Naive B cell (primary cell): ENCODE data around the gene DENND1B. TPM values are rescaled to one million over a fixed set of nuclear protein-coding genes. Genes with fewer than 3 reads are reported as not detected.

Experiments used
- ATAC-seq, 2 donors: fragments of 150-1000 bp; cut with Tn5 transposase; 2 replicates each; pipeline ENCODE4 v1.10.0; 2021; ENCODE audit warnings: low read depth in 2 of 2, mild to moderate bottlenecking in 2 of 2, moderate library complexity in 2 of 2
- DNase-seq: peaks from one replicate; pipeline ENCODE4 v3.0.0; 2022
- H3K27ac Mint-ChIP-seq, 6 donors: one replicate each; pipeline ENCODE4 v1.8.0; 2020 to 2022; ENCODE audit warnings: mild to moderate bottlenecking in 6 of 6, mixed read lengths in 6 of 6, moderate library complexity in 5 of 6, inconsistent platforms in 2 of 6
- H3K27me3 Mint-ChIP-seq, 3 donors: one replicate each; pipeline ENCODE4 v1.8.0; 2021 to 2022; ENCODE audit warnings: mixed read lengths in 3 of 3, mild to moderate bottlenecking in 1 of 3
- H3K36me3 Mint-ChIP-seq, 2 donors: one replicate each; pipeline ENCODE4 v1.8.0; 2020 to 2022; ENCODE audit warnings: mixed read lengths in 2 of 2, inconsistent platforms in 1 of 2, mild to moderate bottlenecking in 1 of 2
- H3K4me1 Mint-ChIP-seq, 3 donors: one replicate each; pipeline ENCODE4 v1.8.0; 2020 to 2022; ENCODE audit warnings: mixed read lengths in 3 of 3, inconsistent platforms in 1 of 3, mild to moderate bottlenecking in 1 of 3, moderate library complexity in 1 of 3
- H3K4me3 Mint-ChIP-seq, 8 donors: one replicate each; pipeline ENCODE4 v1.8.0; 2020 to 2022; ENCODE audit warnings: mild to moderate bottlenecking in 8 of 8, mixed read lengths in 8 of 8, moderate library complexity in 8 of 8, inconsistent platforms in 2 of 8
- H3K9me3 Mint-ChIP-seq, 7 donors: one replicate each; pipeline ENCODE4 v1.8.0; 2020 to 2022; ENCODE audit warnings: mixed read lengths in 7 of 7, mild to moderate bottlenecking in 5 of 7, inconsistent platforms in 2 of 7, moderate library complexity in 1 of 7
- polyA plus RNA-seq, 6 donors: library from polyadenylated mRNA; unstranded; fragments of 300-500 nt; fragmentation: Illumina TruSeq; gene quantifications; one replicate each; pipeline ENCODE4 v1.2.3, GENCODE V29; 2021; ENCODE audit warnings: low read depth in 6 of 6

Gene DENND1B
- polyA plus RNA-seq, 6 donors from 2014 or later = 3.3 to 6.2 (median 5.4) TPM

DNA sequence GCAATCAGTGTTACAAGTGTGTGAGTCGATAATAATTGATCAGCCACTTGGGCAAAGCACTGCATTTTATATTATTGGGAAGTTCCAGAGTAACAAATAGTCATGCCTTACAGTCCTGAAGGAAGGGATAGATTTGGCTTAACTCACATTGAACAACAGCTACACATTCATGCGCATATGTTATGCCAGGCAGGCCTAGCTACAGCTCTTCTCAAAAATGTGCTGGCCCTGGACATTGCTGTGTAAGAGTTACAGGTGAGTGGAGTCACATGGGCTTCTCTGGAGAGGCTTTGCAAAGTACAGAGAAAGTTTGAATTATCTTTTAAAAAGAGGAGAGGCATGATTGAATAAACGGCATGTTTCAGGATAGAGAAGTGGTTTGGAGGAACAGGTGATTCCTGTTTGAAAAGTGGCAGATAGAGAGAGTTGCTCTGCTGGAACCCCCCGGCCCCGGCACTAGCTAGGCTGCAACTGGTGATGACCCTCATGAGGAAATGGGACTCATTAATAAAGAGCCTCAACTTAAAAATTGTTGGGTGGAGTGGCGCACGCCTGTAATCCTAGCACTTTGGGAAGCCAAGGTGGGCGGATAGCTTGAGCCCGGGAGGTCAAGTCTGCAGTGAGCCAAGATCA lies 306.6 kb downstream of the DENND1B start:
- peaks cover 0 to 10% (median 0%) of the 10 kb centered on the region in 3 donors for H3K27me3 Mint-ChIP-seq
- no peak for DNase-seq
- no peaks in the 10 kb centered on the region for H3K9me3 Mint-ChIP-seq
- no peak overlapping the region for H3K4me3 Mint-ChIP-seq
- H3K4me1 Mint-ChIP-seq = peaks cover 5 to 7% (median 6%) of the 10 kb centered on the region in 3 donors
- ATAC-seq = no peak
- H3K36me3 Mint-ChIP-seq = no peaks in the 10 kb centered on the region
- no peak overlapping the region for H3K27ac Mint-ChIP-seq

DNA sequence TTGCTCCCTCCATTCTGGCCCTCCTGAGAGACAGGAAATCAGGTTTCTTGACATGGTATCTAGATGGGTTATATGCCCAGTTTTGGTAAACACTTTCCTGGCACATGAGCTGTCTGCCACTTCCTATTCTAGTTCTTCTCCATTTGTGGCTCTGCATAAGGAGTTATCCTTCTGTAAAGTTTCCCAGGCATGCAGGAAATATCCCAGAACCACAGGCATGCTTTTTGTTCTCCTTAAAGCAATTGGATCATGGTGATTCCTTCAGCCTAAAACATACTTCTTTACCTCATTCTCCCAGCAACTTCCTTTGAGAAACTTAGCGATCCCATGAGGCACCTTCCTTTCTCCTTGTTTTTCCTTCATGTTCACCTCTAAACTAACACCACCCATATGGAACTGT lies 307.4 kb downstream of the DENND1B start:
- Mint-ChIP-seq H3K4me3 (no peak overlapping the region), H3K4me1 (peaks cover 5 to 7% (median 6%) of the 10 kb centered on the region in 3 donors), H3K27me3 (peaks cover 0 to 10% (median 0%) of the 10 kb centered on the region in 3 donors), H3K9me3 (no peaks in the 10 kb centered on the region), H3K27ac (no peak overlapping the region), H3K36me3 (no peaks in the 10 kb centered on the region)
- DNase-seq = no peak
- ATAC-seq = no peak

DNA sequence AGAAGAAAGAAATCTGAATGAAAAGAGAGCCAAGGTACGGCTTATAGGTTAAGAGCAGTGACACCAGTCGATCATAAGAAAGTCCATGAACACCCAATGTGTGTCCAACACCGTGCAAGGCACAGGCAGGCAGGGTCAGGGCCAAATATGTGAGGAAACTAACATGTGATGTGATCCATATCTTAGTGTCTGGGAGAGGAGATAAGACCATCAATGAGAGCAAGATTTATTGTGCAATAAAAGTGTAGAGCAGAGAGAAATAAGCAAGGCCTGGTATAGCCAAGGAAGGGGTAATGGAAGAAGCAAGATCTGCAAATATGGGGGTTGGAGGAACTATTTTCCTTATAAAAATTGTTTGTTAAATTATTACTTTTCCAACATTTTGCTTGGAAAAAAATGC lies 308.5 kb downstream of the DENND1B start:
- Mint-ChIP-seq H3K4me1 (peaks cover 5 to 7% (median 6%) of the 10 kb centered on the region in 3 donors), H3K27ac (no peak overlapping the region), H3K9me3 (no peaks in the 10 kb centered on the region), H3K4me3 (no peak overlapping the region), H3K36me3 (no peaks in the 10 kb centered on the region), H3K27me3 (peaks cover 0 to 10% (median 0%) of the 10 kb centered on the region in 3 donors)
- no peak for ATAC-seq
- DNase-seq = no peak

DNA sequence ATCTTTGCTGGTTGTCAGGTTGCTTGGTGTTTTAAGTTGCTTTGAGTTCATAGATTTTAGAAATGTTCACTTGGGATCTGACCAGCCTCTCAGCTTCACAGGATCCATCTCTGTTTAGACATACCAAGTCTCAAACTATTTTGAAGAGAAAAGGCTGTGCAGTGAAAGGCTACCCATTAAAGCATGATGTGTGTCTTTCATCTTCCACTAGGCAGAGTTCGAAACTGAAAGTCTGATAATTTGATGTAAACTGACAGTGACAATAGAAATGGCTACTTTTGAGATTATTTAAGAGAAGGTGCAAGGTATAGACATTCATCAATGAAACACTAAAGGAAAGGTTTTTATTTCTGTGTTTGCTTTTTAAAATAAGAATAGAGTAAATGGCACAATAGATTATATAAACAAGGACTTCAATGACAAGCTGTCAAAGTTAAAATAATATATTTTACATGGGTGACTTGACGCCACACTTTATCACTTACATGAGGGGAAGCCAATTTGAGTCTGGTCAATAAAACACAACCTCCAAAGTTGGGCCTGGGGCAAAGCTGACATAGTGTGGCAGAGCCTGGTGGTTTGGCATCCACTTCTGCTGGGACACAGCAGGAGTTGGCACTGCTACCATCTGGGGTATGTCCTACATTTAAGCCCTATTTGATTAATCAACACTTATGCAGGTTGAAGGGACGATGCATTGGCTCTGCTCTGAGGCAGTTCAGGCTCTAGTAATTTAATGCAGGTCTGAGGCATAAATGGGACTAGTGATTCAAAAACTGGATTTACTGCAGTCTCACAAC lies 309.6 kb downstream of the DENND1B start:
- Mint-ChIP-seq H3K9me3 (no peaks in the 10 kb centered on the region), H3K4me1 (peaks cover 5 to 7% (median 6%) of the 10 kb centered on the region in 3 donors), H3K27ac (no peak overlapping the region), H3K4me3 (no peak overlapping the region), H3K36me3 (no peaks in the 10 kb centered on the region), H3K27me3 (peaks cover 0 to 10% (median 0%) of the 10 kb centered on the region in 3 donors)
- DNase-seq (no peak), ATAC-seq (no peak)

DNA sequence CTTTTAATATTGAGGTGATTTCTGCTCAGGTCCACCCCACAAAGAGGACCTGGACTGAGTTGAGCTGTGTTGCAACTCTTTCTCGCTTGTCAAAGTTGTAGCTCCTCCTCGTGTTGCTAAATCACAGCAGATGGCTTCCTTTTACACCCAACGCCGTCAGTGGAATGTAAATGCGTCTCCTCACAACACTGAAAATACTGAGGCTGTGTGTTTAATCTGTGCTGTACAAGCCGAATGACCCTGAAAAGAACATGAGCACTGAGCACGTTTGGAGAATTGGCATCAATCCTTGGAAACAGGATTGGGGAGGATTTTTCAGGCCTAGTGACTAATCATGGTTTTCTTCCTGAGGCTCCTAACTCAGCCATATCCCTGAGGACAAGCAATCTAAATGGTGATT lies 311.2 kb downstream of the DENND1B start:
- Mint-ChIP-seq H3K27ac (no peak overlapping the region), H3K27me3 (peaks cover 0 to 8% (median 0%) of the 10 kb centered on the region in 3 donors), H3K4me1 (peaks cover 0 to under 1% (median 0%) of the 10 kb centered on the region in 3 donors), H3K9me3 (no peaks in the 10 kb centered on the region), H3K4me3 (no peak overlapping the region), H3K36me3 (no peaks in the 10 kb centered on the region)
- no peak for DNase-seq
- no peak for ATAC-seq

DNA sequence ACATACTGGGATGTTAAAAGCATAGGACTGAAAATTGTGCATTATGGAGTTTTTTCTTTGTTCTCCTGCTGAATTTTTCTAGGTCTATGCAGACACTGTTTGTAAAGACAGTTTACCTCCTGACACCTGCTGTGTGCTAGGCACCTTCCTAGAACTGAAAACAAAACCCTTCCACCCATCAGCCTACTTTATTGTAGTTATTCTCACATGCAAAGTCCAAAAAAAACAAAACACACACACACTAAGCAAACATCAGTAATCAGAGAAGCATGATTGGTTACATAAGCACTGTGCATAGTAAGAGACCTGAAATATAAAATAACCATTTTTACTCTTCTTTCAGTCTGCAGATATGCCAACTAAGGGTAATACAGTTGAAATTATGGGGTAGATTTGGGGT lies 312.1 kb downstream of the DENND1B start:
- DNase-seq (no peak), ATAC-seq (no peak)
- Mint-ChIP-seq H3K4me1 (no peaks in the 10 kb centered on the region), H3K9me3 (no peaks in the 10 kb centered on the region), H3K36me3 (no peaks in the 10 kb centered on the region), H3K4me3 (no peak overlapping the region), H3K27me3 (no peaks in the 10 kb centered on the region), H3K27ac (no peak overlapping the region)

DNA sequence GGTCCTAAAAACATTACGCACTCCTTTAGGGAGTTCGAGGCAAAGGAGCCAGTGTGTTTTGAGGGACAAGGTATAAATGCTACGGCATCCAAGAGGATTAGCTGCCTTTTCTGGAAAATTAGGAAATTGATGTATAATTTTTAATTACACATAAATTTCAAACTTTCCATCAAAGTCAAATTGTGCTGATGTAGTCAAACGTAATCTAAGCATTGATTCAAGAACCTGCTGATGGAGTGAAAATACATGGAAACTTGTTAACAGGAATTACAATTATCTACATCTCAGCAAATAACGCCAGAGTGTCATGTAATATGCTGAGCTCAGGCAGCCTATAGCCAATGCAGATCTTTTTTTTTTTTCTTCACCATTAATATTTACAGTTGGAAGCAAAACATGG lies 312.7 kb downstream of the DENND1B start:
- H3K4me3 Mint-ChIP-seq = no peak overlapping the region
- ATAC-seq = no peak
- peak overlapping the region in 1 of 6 donors; percentile 22 for H3K27ac Mint-ChIP-seq
- H3K27me3 Mint-ChIP-seq = no peaks in the 10 kb centered on the region
- H3K36me3 Mint-ChIP-seq = no peaks in the 10 kb centered on the region
- H3K4me1 Mint-ChIP-seq = no peaks in the 10 kb centered on the region
- no peak for DNase-seq
- H3K9me3 Mint-ChIP-seq = no peaks in the 10 kb centered on the region

Other genes with a start within 250 kb of the DENND1B start
- not detected for gene C1orf53, start 127.2 kb upstream of the DENND1B start, polyA plus RNA-seq
- gene LHX9, start 141.9 kb upstream of the DENND1B start, polyA plus RNA-seq = not detected